IMR-90 (cell line): ENCODE measurements around the gene SYCE3. TPM values are rescaled to one million over a fixed set of nuclear protein-coding genes. Genes with fewer than 3 reads are reported as not detected.

Source experiments
- ATAC-seq: fragments of 200-7000 bp; cut with Tn5 transposase; 2 replicates; pipeline ENCODE4 v1.9.1; 2020; ENCODE audit warnings: low read depth, mild to moderate bottlenecking, moderate library complexity
- BruUV-seq: library from RNA; stranded (reverse); fragments of 400-500 nt; replicated peaks from 2 replicates; lab custom pipeline; 2021; lab: Mats Ljungman, UMichigan
- CTCF ChIA-PET: fragments of 300-600 bp; formaldehyde crosslinking; extraction: SDS; loops from one replicate; lab custom pipeline; 2021; ENCODE audit warnings: antibody characterized with exemption; lab: Yijun Ruan, JAX
- POLR2A ChIA-PET: fragments of 300-600 bp; sonication (Branson Sonifier 250); formaldehyde crosslinking; loops from one replicate; lab custom pipeline; 2022; ENCODE audit warnings: antibody characterized with exemption; ENCODE audit not compliant: unreplicated experiment; lab: Charles Lee
- DNase-seq: peaks from one replicate; pipeline ENCODE4 v3.0.0; 2013
- H2AFZ ChIP-seq: replicated peaks from 2 replicates; pipeline ENCODE3; 2013; ENCODE audit warnings: low read length, mild to moderate bottlenecking; ENCODE audit not compliant: poor library complexity
- H2AK5ac ChIP-seq: 2 replicates; pipeline ENCODE4 v1.6.1; 2013; ENCODE audit warnings: low read depth, low read length, inconsistent platforms
- H2AK9ac ChIP-seq: replicated peaks from 2 replicates; pipeline ENCODE3; 2013; ENCODE audit warnings: mild to moderate bottlenecking, low read depth, low read length, moderate library complexity; ENCODE audit not compliant: poor library complexity
- H2BK120ac ChIP-seq: 2 replicates; pipeline ENCODE4 v1.6.1; 2013; ENCODE audit warnings: low read depth, low read length, inconsistent platforms
- H2BK15ac ChIP-seq: 3 replicates; pipeline ENCODE4 v1.6.1; 2013; ENCODE audit warnings: low read depth, low read length, inconsistent platforms
- H2BK20ac ChIP-seq: 2 replicates; pipeline ENCODE4 v1.6.1; 2013; ENCODE audit warnings: low read depth, mild to moderate bottlenecking, inconsistent platforms, low read length, moderate library complexity
- H2BK5ac ChIP-seq: 2 replicates; pipeline ENCODE4 v1.6.1; 2013; ENCODE audit warnings: mild to moderate bottlenecking, low read depth, low read length, inconsistent platforms; ENCODE audit not compliant: poor library complexity, severe bottlenecking
- H3K14ac ChIP-seq: replicated peaks from 2 replicates; pipeline ENCODE4 v1.6.1; 2013; ENCODE audit warnings: low read depth, low read length, inconsistent platforms
- H3K18ac ChIP-seq: 2 replicates; pipeline ENCODE4 v1.6.1; 2013; ENCODE audit warnings: low read depth, low read length, control low read depth
- H3K23ac ChIP-seq: 2 replicates; pipeline ENCODE4 v1.6.1; 2013; ENCODE audit warnings: low read depth, low read length, inconsistent platforms
- H3K27ac ChIP-seq: 2 replicates; pipeline ENCODE4 v1.5.1; 2013; ENCODE audit warnings: mild to moderate bottlenecking, control low read depth, low read length; ENCODE audit not compliant: insufficient read depth
- H3K27me3 ChIP-seq: 2 replicates; pipeline ENCODE4 v1.6.1; 2013; ENCODE audit warnings: low read length; ENCODE audit not compliant: control insufficient read depth, insufficient read depth
- H3K36me3 ChIP-seq: 2 replicates; pipeline ENCODE4 v1.6.1; 2013; ENCODE audit warnings: low read length, mixed read lengths; ENCODE audit not compliant: control insufficient read depth, insufficient read depth
- H3K4ac ChIP-seq: 2 replicates; pipeline ENCODE4 v1.6.1; 2013; ENCODE audit warnings: low read depth, low read length, inconsistent platforms
- H3K4me1 ChIP-seq: 2 replicates; pipeline ENCODE4 v1.6.1; 2013; ENCODE audit warnings: low read length, mixed read lengths; ENCODE audit not compliant: control insufficient read depth, insufficient read depth
- H3K4me2 ChIP-seq: 2 replicates; pipeline ENCODE4 v1.6.1; 2013; ENCODE audit warnings: low read depth, mild to moderate bottlenecking, control low read depth, low read length, moderate library complexity
- H3K4me3 ChIP-seq: 2 replicates; pipeline ENCODE4 v1.5.1; 2013; ENCODE audit warnings: low read depth, mild to moderate bottlenecking, control low read depth, low read length, moderate library complexity; ENCODE audit not compliant: insufficient read depth
- H3K56ac ChIP-seq: 2 replicates; pipeline ENCODE4 v1.6.1; 2013; ENCODE audit warnings: low read length, inconsistent platforms; ENCODE audit not compliant: insufficient read depth; ENCODE audit errors: extremely low read depth
- H3K79me1 ChIP-seq, 2 experiments: 2 replicates each; pipeline ENCODE4 v1.6.1; 2013; ENCODE audit warnings: low read length in 2 of 2, inconsistent platforms in 1 of 2, low read depth in 1 of 2
- H3K9ac ChIP-seq: 2 replicates; pipeline ENCODE4 v1.6.1; 2013; ENCODE audit warnings: low read depth, low read length, control low read depth
- H3K9me1 ChIP-seq: 2 replicates; pipeline ENCODE4 v1.6.1; 2013; ENCODE audit warnings: low read length, inconsistent platforms; ENCODE audit not compliant: insufficient read depth
- H3K9me3 ChIP-seq: 2 replicates; pipeline ENCODE4 v1.6.1; 2013; ENCODE audit warnings: low read length; ENCODE audit not compliant: control insufficient read depth, insufficient read depth
- H4K20me1 ChIP-seq: 2 replicates; pipeline ENCODE4 v1.6.1; 2013; ENCODE audit warnings: low read length, inconsistent platforms; ENCODE audit not compliant: insufficient read depth
- H4K5ac ChIP-seq: 2 replicates; pipeline ENCODE4 v1.6.1; 2013; ENCODE audit warnings: mild to moderate bottlenecking, low read depth, low read length, control low read depth
- H4K8ac ChIP-seq, 2 experiments: 2 replicates each; pipeline ENCODE4 v1.6.1; 2013; ENCODE audit warnings: low read depth in 2 of 2, low read length in 2 of 2, control low read depth in 1 of 2, inconsistent platforms in 1 of 2
- H4K91ac ChIP-seq: 2 replicates; pipeline ENCODE4 v1.6.1; 2013; ENCODE audit warnings: low read depth, low read length, inconsistent platforms; ENCODE audit not compliant: insufficient read depth
- MAZ ChIP-seq: IDR thresholded peaks from 2 replicates; pipeline ENCODE4 v1.6.1; 2012; ENCODE audit warnings: low read depth, mild to moderate bottlenecking, low read length, improper control_type of control experiment, moderate library complexity, borderline replicate concordance
- MXI1 ChIP-seq: IDR thresholded peaks from 2 replicates; pipeline ENCODE4 v1.6.1; 2012; ENCODE audit warnings: low read depth, mild to moderate bottlenecking, low read length, moderate library complexity, borderline replicate concordance
- SMC3 ChIP-seq: fragments of 150-350 bp; IDR thresholded peaks from 2 replicates; pipeline ENCODE4 v1.6.1; 2016; ENCODE audit warnings: low read depth, mild to moderate bottlenecking, antibody characterized with exemption, low read length, moderate library complexity
- WGBS, 2 experiments: methylation state at CpG; one replicate each; pipeline versions ENCODE4 v1.1.5 to v1.1.7; 2013; ENCODE audit warnings: missing lambda C conversion rate in 2 of 2; ENCODE audit not compliant: insufficient read length in 1 of 2; ENCODE audit errors: extremely low coverage in 2 of 2; 5-methylcytosine and 5-hydroxymethylcytosine counted together
- dilution Hi-C: fragments of 300-500 bp; cut with HindIII; formaldehyde crosslinking; loops from one replicate; pipeline ENCODE4 v1.14.3; 2018; ENCODE audit warnings: low sequenced_read_pairs; ENCODE audit not compliant: unreplicated experiment
- in situ Hi-C: fragments of 300-500 bp; cut with MboI; formaldehyde crosslinking; loops from 3 replicates; pipeline ENCODE4 v1.14.3; 2019; ENCODE audit warnings: low sequenced_read_pairs, inconsistent platforms, mixed read lengths
- intact Hi-C: fragments of 100-400 bp; cut with micrococcal nuclease; formaldehyde crosslinking; loops from 2 replicates; pipeline ENCODE4 v1.10.0; 2022
- polyA plus RNA-seq, 3 experiments: library from polyadenylated mRNA; depleted of rRNA; stranded (reverse); fragments of >200 nt; gene quantifications; 2 replicates each; pipeline ENCODE4 v1.2.3, GENCODE V29; 2012; ENCODE audit warnings: low replicate concordance in 1 of 3
- total RNA-seq: library from RNA; depleted of rRNA; stranded (reverse); fragments of >200 nt; gene quantifications from 2 replicates; pipeline ENCODE4 v1.2.3, GENCODE V29; 2012
- TF ChIP-seq, protein P1 (sequence below): fragments of 150-350 bp; IDR thresholded peaks from 2 replicates; pipeline ENCODE4 v1.6.1; 2017; ENCODE audit warnings: mild to moderate bottlenecking, antibody characterized with exemption, low read length, low read depth

The SYCE3 gene
- total and polyA plus RNA-seq, 2 of the 4 experiments (the other 2 are of a cell fraction): not detected

DNA sequence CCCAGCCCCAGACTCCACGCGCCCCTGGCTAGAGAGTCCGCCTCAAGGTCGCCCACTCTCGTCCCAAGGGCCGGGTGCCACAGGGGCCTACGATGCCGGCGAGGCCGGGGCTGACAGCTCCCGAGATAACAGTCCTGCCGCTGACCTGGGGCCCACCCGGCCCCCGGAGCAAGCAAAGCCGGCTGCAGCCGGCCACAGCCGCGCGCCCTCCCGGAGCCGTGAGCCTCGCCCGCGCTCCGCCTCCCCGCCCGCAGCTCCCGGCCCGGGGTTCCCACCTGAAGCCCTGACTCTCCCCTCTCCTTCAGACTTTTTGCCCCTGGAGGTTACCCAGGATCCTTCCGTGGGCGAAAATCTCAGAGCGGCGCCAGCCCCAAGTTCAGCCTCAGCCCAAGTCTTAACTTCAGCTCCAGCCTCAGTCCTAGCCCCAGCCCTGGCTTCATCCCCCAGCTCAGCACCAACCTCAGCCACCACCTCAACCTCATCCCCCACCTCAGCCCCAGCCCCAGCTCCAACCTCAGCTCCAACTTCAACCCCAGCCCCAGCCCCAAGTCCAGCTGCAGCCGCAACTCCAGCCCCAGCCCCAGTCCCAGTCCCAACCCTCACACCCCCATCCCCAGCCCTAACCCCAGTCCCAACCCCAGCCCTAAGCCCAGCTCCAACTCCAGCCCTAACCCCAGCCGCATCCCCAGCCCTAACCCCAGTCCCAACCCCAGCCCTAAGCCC is 15.3 kb downstream of the SYCE3 start (continued):
- TF ChIP-seq, protein P1, sequence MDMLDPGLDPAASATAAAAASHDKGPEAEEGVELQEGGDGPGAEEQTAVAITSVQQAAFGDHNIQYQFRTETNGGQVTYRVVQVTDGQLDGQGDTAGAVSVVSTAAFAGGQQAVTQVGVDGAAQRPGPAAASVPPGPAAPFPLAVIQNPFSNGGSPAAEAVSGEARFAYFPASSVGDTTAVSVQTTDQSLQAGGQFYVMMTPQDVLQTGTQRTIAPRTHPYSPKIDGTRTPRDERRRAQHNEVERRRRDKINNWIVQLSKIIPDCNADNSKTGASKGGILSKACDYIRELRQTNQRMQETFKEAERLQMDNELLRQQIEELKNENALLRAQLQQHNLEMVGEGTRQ: no peak

DNA sequence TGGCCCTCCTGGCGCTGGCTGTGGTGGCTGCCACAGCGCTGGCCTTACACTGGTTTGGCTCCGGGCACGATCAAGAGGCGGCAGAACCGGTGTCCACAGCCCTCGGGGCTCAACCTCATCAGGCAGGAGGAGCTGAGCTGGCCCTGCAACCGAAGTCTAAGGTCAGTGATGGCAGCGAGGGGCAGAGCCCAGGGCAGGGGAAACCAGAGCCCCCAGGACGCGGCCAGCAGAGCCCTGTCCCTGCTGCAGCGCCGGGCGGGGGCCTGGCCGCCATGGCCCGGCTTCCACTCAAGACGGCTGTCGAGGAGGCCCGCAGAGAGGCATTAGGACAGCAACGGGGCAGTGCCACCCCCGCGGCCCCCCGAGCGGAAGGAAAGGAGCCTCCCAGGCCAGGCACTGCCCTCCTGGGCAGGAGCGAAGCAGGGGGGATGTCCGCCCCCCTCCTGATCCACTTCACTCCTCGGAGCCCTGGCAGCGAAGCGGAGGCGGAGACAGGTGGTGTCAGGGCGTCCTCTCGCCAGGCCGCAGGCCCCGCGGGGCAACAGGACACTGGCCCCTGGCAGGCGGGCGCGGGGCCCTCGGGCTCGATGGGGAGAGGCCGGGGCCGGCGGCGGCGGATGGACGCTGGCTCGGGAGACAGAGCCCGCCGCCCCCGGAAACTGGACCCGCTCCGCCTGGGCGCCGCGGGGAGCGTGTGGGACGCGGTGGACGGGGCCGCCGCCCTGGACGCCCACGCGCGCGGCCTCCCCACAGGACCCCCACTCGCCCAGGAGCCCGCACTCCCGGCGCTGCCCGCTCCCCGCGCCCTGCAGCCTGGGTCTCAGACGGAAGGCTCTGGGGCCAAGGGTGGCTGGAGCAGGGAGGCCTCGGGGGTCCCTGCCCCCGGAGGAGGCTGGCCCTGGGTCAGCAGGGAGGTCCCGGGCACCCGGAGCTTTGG is 16.1 kb downstream of the SYCE3 start:
- H3K14ac ChIP-seq: no peak overlapping the region
- ATAC-seq: no peak
- intact Hi-C loops (no loop called here), dilution Hi-C loops (no loop called here), in situ Hi-C loops (no loop called here)
- no peak overlapping the region for H3K4ac ChIP-seq
- H4K91ac ChIP-seq: no peak overlapping the region
- 50% methylated on average over 44 of the region's 78 CpGs; no CpG with 5 or more reads in 1 of the 2 experiments for WGBS, 2 experiments
- no peak overlapping the region; the same call in 1 of the 2 replicates for H2AK5ac ChIP-seq
- H2BK15ac ChIP-seq: no peak overlapping the region
- H2BK120ac ChIP-seq: no peak overlapping the region
- no peak overlapping the region for H2BK20ac ChIP-seq
- H3K23ac ChIP-seq: no peak overlapping the region
- DNase-seq: no peak
- no peak overlapping the region for H3K4me3 ChIP-seq
- no peak overlapping the region for H3K27ac ChIP-seq
- 0 out of 2 replicates have a peak, but pooled peaks cover 2% of the 10 kb centered on the region for H3K9me1 ChIP-seq
- no peak overlapping the region for H3K4me2 ChIP-seq
- no peak overlapping the region for H3K56ac ChIP-seq
- no peak overlapping the region for H3K9ac ChIP-seq
- TF ChIP-seq MAZ (no peak), MXI1 (no peak), SMC3 (no peak)
- TF ChIP-seq, protein P1: no peak
- no peaks in the 10 kb centered on the region; the same call in 1 of the 2 replicates for H3K4me1 ChIP-seq
- no peak overlapping the region; the same call in 1 of the 2 replicates for H4K5ac ChIP-seq
- no peak overlapping the region for H2BK5ac ChIP-seq
- POLR2A ChIA-PET: no interaction called here
- no peak overlapping the region for H2AK9ac ChIP-seq
- H2AFZ ChIP-seq: no peak overlapping the region
- peaks cover 65% of the 10 kb centered on the region for H3K27me3 ChIP-seq
- H3K36me3 ChIP-seq: no peaks in the 10 kb centered on the region
- no peak overlapping the region; the same call in 1 of the 2 replicates for H3K18ac ChIP-seq
- no peaks in the 10 kb centered on the region for H3K9me3 ChIP-seq
- no TSS peak for BruUV-seq
- H3K79me1 ChIP-seq: no peaks in the 10 kb centered on the region
- H4K20me1 ChIP-seq: no peaks in the 10 kb centered on the region
- CTCF ChIA-PET: no interaction called here
- H4K8ac ChIP-seq: no peak overlapping the region
